GM12865 (cell line): Measurements from ENCODE around the gene DENND2D.

Experiments
- DNase-seq: peaks from one replicate; pipeline ENCODE4 v3.0.0; 2010; ENCODE audit warnings: low read depth
- H3K4me3 ChIP-seq: 2 replicates; pipeline ENCODE4 v1.5.1; 2011; ENCODE audit warnings: mild to moderate bottlenecking, low read depth, low read length, control low read depth
- CTCF ChIP-seq: IDR thresholded peaks from 2 replicates; pipeline ENCODE4 v1.5.1; 2011; ENCODE audit warnings: low read length, control low read depth, low read depth, inconsistent platforms; ENCODE audit not compliant: insufficient read depth; ENCODE audit errors: missing control alignments

The DENND2D gene

GRCh38 chr1:111197598-111198284 lies 2.7 kb downstream of the DENND2D start:
- TF ChIP-seq CTCF = peak; percentile 86
- peak overlapping the region; percentile 74 for H3K4me3 ChIP-seq
- peak; percentile 92 for DNase-seq

DNA sequence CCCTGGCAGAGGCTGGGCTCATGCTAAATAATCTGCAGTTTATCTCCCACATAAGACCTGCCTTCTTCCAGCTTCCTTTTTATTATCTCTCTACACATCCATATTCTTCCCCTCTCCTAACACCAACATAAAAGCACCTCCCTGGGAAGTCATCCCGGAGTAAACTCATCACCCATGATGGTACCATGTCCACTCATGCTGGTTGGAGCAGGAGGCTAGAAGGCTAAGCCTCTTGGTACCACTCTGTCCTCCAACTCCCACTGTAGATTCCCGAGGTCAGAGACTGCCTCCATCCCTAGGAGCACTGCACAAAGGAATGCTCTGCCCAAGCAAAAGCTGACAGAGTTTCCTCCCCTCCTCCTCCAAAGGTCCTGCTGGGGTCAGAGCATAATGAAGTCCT lies 4.2 kb downstream of the DENND2D start:
- peak overlapping the region; percentile 74 for H3K4me3 ChIP-seq
- no peak for TF ChIP-seq CTCF
- DNase-seq = no peak

GRCh38 chr1:111195002-111195684 lies 5.3 kb downstream of the DENND2D start:
- no peak for TF ChIP-seq CTCF
- peak overlapping the region; percentile 74 for H3K4me3 ChIP-seq
- no peak for DNase-seq

- H3K4me3 ChIP-seq = peak overlapping the region; percentile 16
- peak; percentile 10 for DNase-seq
- TF ChIP-seq CTCF = no peak
Observed at GRCh38 chr1:111193712-111194480, 6.5 kb downstream of the DENND2D start.

GRCh38 chr1:111192658-111193519 lies 7.6 kb downstream of the DENND2D start:
- peak; percentile 74 for DNase-seq
- no peak for TF ChIP-seq CTCF
- no peak overlapping the region; the same call in 1 of the 2 replicates for H3K4me3 ChIP-seq

GRCh38 chr1:111192074-111192473 lies 8.4 kb downstream of the DENND2D start:
- DNase-seq = peak; percentile 16
- no peak overlapping the region for H3K4me3 ChIP-seq

More at GRCh38 chr1:111192074-111192473, 8.4 kb downstream of the DENND2D start:
- no peak for TF ChIP-seq CTCF
